HS-27A (cell line): ENCODE measurements around the gene UCK1.

Source experiments
- DNase-seq: peaks from one replicate; pipeline ENCODE4 v3.0.0-alpha.2; 2012; ENCODE audit warnings: low read depth, missing footprints

UCK1 gene

DNA sequence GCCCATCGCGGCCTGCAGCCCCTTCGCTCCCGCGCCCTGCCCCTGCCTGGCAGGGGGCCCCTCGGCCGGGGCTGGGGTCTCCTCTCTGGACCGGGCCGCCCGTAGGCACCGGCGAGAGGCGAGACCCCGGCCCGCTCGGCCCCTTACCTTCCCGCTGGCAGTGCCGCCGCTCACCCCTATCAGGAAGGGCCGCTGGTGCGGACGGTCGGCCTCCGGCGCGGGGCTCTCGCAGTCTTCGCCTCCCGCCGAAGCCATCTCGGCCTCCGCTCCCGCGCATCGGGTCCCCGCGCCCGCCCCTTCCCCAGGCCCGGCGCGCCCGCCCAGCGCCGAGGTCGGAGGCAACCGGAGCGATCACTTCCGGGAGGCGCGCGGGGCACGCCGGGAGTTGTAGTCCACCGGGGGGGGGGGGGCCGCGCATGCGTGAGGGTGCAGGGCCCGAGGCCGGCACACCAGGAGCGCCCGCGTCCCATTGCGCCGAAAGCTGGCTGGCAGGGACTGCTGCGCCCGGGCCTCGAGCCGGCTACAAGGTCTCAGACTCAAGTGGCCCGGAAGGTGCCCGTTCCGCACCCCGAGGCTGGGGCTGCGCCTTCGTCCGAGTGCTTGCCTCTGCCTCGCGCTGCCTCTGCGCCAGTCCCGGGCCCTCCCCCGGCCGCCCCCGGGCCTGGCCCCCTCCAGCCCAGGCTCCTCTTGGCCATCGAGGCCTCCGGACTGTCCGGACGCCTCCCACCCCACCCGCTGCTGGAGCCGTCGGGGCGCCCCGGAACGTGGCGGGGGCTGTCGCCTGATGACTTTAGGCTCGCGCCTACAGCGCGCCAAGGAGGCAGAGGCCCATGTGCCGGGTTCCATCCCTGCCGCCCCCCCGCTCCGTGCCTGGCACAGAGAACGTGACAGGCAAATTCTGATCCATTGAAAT is at the start of gene UCK1:
Gene UCK1, minus strand, starts transcription at position 344 of the 913 bp plus-strand sequence. Its CDS starts 89 bp downstream, at position 255.
- no peak for DNase-seq

GRCh38 chr9:131580358-131580757 is 49.3 kb upstream of the UCK1 start:
- DNase-seq, result no peak

- no peak for DNase-seq
Measured at GRCh38 chr9:131579789-131580211, 48.7 kb upstream of the UCK1 start.

DNA sequence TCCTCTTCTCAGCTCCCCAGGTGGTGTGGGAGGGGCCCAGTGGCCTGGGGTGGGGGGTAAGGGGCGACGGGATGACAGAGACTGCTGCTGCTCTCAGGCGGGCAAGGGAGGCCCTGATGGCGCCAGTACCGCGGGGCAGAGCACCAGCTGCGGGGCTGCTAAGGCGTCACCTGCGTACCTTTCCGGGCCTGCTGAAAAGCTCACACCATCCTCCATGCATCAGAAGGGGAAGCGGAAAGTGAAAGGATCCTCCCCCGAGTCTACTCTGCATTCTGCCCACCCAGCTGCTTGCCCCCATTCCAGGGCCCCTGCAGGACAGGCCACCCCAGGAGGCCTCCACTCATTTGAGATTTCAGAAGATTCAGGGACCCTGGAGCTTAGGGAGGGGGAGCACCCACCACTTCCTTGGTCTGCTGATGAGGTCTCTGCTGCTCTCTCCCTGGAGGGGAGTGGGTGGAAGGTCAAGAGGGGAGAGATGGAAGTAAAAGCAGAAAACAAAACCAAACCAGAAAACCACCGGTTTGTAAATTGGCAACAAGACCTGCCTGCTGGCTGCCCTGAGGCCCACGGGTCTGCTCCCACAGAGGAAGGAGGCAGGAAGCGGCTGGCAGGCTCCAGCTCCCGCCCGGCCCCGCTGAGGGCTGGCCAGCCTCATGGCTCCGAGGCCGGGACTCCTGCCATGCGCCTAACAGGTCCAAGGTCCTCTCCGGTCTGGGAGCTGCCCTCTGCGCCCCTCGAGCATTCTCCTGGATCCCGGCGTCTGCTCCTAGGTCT is 47.9 kb upstream of the UCK1 start:
- no peak for DNase-seq

DNA sequence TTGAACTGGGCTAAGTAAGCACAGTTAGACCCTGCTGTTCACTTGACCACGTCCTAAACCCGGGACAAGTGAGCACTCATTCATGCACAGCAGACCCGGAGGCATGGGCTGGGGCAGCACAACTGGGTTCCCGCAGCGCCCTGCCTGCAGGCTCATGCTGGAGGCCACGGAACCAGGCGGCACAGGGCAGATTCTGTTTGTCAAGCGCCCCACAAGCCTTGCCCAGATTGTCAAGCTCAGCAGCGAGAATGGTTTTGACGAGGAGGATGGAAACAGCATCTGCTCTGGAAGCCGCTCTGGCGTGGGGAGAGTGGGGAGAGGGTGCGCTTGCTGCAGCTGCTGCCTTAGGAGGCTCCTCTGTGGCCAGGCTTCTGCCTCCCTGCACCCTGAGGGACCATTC is 47.0 kb upstream of the UCK1 start:
- no peak for DNase-seq

GRCh38 chr9:131577005-131578000 is 46.2 kb upstream of the UCK1 start:
- DNase-seq, result no peak

- no peak for DNase-seq
Measured at GRCh38 chr9:131575946-131576853, 45.1 kb upstream of the UCK1 start.

DNA sequence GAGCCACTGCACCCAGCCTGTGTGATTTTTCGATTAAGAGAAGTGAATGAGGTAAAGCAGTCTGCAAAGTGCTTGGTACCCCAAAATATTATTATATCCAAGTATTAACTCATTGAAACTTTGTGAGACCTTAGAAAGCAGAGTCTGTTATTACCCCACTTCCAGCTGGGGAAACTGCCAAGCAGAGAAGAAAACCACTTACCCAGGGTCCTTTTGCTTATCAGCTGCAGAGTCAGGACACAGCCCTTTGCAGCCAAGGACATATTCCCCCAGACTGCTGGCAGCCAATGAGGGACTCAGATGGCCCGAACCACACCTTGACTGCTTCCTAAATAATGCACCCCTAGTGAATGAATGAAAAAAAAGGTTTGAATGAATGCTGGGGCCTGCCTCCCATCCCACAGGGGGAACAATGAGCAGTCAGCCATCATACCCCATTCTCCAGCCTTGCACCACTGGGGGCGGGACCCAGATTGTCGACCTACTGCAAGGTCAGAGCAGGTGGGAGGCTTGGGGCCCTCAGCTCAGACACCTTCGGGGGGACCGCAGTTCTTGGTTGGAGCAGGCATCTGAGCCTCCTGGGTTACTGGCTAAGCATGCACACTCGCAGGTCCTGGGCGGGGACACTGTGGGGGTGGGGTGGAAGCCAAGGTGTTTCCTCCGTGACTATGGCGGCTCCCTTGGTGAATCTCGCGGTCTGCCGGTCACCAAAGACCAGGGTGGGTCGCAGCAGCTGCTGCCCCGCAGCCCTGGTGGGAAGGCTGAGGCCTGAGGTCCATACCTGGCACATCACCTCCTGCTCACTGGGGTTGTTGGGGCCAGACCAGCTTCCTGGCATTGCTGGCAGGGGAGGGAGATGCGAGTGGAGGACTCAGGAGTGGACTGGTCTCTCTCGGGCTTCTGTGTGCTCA is 43.9 kb upstream of the UCK1 start:
- DNase-seq, result no peak

DNA sequence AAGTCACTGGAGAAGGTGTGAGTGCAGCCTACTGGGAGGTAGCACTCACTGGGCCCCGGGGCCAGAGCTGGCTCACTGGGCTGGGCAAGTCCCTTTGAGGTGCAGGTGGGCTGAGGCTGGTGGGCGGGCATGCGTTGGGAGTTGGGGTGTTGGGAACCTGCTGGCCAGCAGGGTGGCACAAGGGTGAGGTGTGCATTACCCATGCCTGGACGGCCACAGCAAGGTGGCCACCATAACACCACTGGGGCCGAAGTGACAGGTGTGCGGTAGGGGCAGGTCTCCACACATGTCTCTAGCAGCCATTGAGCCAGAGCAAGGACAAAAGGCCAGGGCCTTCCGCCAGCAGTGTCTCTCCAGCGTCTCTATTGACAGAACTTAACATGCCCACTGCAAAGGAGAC is 36.8 kb upstream of the UCK1 start:
- DNase-seq, result no peak

- no peak for DNase-seq
Measured at GRCh38 chr9:131566158-131566557, 35.1 kb upstream of the UCK1 start.

- no peak for DNase-seq
Measured at GRCh38 chr9:131565369-131565768, 34.3 kb upstream of the UCK1 start.

- no peak for DNase-seq
Measured at GRCh38 chr9:131562032-131562959, 31.2 kb upstream of the UCK1 start.

DNA sequence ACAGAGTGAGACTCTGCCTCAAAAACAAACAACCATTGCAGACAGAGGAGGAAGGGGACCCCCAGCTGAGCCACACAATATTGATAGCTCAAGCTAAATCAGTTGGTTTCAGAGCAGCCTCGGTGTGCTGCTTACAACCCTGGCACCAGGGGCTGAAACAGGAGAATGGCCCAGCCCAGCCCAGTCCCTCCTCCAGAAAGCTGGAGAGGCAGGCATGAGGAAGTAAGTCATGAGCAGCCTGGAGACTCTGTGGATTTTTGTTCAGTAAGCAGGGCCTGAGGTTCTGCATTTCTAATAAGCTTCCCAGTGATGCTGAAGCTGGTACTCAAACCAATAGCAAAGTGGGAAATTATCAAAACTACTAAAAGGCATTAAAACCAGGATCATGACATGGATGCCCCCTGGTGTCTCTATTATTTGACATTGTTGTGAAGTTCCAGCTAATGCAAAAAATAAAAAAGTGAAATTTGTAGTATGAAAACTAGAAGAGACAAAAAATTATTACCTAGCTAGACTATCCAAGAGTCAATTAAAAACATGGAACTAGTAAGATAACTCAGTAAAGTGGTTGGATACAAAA is 28.4 kb upstream of the UCK1 start:
- no peak for DNase-seq

DNA sequence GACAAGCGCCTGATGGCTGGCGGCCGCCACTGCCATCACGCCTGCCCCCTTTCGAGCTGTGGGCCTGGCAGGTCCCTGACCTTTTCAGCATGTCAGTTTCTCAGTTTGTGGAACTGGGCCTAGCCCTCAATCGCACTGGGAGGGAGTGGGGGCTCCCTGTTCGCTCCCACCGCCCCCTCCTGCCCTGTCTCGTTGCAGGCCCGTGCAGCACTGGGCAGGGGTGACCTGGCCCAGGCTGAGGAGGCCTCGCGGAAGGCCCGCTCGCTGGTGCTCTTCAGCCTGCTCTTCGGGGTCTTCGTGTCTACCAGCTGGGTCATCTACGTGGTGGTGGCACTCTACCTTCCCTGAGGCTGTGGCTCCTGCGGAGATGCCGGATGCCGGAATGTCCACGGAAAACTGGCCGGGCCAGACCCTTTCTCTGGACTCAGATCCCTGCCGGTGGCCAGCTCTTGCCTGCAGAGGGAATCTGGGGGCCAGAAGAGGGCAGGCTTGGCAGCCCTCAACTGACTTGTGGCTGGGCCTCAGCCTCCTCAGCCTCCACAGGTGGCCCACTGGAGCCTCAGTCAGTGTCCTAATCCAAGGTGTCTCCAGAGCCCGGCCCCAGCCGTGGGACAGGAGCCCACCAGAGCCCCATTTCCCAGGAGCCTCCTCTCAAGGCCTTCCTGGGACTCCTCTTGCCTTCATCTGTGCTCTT is 26.9 kb upstream of the UCK1 start:
- DNase-seq, result no peak

GRCh38 chr9:131555841-131556673 is 25.0 kb upstream of the UCK1 start:
- DNase-seq, result no peak

GRCh38 chr9:131554843-131555351 is 23.8 kb upstream of the UCK1 start:
- DNase-seq, result no peak
